GM18867 (cell line): ENCODE data around the gene RFX2.

Experiments
- ATAC-seq: cut with Tn5 transposase; IDR thresholded peaks from one replicate; pipeline ENCODE4 v1.9.1; 2021; ENCODE audit warnings: mild to moderate bottlenecking, moderate library complexity; ENCODE audit not compliant: unreplicated experiment

RFX2 gene

DNA sequence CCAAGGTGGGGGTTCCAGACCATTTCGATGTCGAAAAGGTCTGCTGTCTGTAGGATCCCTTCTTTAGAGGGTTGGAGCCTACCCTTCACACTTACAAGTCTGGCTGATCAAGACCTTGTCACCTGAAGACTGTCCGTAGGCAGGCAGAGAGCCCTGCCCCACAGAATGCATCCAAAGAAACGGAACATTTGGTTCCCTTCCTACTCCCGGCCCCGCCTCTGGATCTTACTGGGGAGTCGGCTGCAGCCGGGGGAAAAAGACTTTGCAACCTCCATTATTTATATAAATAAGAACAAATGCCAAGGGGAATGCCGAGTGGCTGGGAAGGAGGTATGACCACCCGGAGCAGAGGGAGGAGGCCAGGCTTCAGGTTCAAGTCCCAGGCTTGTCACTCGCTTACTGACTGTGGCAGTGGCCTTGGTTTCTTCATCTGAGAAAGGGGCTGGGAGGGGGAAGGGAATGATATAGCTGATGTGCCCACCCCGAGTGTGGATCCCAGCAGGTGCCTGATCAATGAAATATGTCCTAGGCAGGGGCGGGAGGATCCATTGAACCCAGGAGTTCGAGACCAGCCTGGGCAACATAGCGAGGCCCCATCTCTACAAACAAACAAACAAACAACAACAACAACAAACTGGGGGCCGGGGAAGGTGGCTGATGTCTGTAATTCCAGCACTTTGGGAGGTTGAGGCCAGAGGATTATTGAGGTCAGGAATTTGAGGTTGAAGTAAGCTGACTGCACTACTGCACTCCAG is 48.7 kb downstream of the RFX2 start:
- ATAC-seq: no peak

DNA sequence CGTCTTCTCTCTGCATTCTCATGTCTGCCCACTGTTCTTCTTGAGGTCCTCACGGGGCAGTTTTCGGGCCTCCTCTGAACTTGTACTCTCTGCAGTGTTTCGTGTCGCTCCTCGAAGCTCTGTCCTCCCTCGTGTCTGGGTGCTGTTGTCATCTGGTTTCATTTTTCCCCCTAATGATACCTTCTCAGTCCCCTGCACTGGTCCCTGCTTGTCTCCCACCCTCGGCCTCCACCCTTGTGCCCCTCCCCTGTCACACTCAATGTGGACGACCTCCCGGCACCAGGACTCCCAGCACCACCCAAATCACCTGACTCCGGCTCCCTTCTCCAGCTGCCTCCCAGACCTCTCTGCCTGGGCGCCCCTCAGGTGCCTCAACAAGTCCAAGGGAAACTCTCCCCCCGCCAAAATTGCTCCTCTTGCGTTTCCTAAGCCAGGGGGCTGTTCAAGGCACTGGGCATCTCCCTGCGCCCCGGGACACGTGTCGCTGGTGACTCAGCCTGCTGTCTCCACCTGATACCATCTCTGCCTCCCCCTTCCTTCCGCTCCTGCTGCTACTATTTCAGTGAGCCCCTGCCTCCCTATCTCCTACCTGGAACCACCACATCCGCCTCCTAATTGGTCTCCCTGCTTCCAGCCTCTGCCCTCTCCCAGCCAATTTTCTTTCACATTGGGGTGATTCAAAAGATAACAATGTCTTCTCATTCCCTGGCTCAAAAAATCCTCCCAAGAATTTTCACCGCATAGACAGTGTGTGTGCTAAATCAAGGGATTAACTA is 49.5 kb downstream of the RFX2 start:
- no peak for ATAC-seq

- no peak for ATAC-seq
These were observed 50.2 kb downstream of the RFX2 start for GRCh38 chr19:6059988-6060599.

GRCh38 chr19:6059396-6059947 is 50.8 kb downstream of the RFX2 start:
- no peak for ATAC-seq

DNA sequence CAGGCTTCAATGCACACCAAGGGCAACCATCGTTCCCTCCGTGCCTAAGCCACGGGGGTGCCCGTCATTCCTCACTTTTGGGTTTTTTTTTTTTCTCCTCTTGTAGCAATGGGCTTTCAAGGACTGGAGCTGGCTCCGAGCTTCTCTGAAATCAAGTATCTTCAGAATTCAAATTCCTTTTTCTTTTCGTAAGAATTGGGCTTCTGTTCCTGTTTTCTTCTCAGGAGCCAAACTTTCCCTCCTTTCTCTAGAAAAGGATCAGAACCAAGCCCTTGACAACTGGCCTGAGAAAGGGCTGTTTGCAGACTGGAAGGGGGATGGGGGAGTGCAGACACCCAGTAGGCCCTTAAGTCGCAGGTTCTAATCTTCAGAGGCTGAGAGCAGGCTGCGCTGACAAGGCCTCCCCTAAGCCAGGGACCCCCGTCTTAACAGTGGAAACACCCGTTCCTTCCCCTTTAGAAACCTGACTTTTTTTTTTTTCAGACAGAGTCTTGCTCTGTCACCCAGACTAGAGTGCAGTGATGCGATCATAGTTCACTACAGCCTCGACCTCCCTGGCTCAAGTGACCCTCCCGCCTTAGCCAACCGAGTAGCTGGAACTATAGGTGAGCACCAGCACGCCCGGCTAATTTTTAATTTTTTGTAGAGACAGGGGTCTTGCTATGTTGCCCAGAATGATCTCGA is 51.6 kb downstream of the RFX2 start:
- ATAC-seq: no peak

DNA sequence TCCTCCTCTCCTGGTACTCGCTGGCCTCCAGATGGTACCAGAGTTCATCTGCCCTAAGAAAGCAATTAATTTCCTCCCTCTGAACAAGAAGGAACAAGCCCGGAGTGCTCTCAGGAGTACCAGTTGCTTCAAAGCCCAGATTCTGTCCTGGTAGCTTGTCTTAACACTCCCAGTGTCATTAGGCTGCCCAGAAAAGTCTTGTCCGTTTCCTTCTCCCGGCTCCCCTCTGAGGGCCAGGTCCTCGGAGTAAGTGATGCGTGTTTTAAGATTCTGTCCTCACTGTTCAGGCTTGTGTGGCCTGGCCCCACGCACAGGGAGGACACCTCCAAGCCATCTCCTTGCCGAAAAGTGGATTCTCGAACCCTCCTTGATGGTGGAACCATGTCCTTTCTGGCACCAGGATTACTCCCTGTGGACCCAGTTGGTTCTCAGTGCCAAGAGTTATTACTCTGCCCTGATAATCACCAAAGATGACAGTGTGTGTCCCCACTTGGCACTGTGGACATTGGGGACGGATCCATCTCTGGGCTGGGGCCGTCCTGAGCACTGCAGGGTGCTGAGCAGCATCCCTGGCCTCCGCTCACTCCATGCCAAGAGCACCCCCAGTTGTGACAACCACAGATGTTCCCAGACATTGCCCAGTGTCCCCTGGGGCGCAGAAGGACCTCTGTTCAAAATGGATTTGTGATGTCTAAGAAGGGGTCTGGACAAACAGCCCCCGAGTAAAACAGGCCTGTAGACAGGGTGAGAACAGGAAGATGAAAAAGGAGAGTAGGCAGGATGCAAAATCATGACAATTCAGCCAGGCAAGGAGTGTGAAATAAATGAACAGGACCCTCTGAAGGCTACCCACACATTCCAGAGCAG is 52.4 kb downstream of the RFX2 start:
- ATAC-seq: no peak

GRCh38 chr19:6056801-6057650 is 53.3 kb downstream of the RFX2 start:
- no peak for ATAC-seq

DNA sequence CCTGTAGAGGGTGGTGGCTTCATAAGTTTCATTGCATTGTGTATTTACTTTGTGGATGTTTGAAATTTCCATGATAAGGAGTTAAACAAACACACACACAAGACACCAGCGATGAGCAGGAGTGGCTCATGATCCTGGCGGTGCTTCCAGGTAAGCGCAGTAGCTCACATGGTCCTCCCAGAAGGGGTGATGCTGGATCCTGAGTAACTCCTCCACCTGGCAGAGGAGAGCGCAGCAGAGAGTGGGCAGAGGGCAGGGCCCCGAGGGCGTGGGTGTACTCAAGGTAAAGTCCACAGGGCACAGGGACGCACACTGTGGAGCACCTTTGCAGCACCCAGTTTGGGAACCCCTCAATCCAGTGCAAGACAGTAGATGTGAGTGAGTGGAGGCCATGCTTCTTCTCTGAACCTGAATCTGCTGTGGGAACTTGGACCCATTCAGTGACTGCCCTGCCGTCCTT is 54.0 kb downstream of the RFX2 start:
- ATAC-seq: no peak

DNA sequence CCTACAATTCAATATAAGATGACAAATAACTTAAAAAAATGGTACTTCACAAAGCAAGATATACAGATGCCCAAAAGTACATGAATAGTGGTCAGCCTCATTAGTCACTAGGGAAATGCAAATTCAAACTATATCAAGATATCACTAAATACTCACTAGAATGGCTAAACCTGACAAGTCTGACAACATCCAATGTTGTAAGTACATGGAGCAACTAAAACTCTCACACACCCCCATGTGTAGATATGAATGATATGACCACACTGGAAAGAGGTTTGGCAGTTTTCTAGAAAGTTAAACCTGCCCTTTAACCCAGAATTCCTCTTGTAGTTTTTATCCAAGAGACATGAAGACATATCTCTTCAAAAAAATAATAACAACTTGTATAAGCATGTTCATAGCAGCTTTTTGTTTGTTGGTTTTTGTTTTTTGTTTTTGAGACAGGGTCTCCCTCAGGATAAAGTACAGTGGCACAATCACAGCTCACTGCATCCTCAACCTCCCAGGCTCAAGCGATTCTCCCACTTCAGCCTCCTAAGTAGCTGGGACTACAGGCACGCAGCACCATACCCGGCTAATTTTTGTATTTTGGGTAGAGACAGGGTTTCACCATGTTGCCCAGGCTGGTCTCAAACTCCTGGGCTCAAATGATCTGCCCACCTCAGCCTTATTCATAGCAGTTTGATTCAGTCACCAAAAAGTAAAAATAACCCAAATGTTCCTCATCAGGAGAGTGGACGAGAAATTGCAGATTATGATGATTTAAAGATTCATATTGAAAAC is 55.1 kb downstream of the RFX2 start:
- no peak for ATAC-seq

DNA sequence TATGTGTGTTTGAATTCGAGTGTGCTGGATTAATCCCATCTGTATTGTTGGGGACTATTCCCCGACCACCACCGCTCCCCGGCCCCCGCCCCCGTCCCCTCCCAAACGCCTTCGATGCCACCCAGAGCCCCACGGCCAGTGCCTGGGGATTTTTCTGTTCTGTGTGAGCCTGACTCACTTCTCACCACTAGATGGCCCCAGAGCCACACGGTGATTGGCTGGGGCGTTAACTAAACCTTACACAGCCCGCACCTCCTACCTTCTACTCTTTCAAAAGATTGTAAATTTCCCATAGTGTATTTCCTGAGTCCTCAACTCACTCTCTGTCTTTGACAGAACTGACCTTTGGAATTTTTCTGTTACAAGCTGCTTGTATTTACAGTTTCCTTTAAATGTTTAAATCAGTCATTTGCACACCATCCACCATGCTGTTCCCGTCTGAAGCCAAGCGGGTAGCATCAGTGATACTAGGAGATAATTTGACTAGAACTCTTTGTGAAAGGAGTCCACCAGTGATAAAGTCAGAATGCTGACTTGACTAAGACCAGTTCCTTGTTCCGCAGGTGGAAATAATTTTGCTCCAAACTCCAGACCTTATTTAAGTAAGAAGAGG is 61.4 kb downstream of the RFX2 start:
- no peak for ATAC-seq

DNA sequence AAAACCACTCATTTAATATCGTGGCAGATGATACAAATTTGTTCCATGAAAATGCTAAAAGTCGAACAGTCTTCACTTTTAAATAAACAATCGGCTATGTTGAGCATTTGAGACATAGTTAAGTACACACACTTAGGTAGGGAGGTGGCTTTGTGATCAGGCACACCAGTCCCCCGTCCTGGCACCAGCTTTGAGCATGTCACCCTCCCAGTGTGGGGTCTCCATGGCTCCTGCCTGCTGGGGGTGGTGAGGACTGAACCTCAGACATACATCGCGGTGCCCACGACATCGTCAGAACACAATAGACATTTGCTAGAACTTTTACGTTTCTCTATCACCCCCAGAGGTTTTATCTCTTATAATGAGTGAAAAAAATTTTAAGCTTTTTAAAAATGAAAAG is 62.0 kb downstream of the RFX2 start:
- no peak for ATAC-seq

DNA sequence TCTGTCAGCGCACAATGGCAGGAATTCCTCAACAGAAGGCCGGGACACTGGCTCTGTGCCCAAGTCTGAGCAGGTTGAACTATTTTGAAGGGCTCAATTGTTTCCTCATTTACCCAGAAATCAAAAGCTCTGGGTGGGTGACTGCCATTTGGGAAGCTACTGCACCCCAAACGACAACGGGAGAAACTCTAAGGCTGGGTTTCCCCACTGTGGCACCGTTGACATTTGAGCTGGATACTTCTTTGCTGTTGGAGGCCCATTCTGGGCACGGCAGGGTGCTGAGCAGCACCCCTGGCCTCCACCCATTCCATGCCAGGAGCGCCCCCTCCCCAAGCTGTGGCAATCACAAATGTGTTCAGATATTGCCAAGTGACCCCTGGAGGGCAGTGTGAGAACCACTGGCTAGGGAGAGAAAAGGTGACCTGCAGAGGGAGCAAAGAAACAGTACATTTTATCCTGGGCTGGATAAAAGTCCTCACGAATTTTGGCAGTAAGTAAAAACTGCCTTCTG is 62.5 kb downstream of the RFX2 start:
- no peak for ATAC-seq

DNA sequence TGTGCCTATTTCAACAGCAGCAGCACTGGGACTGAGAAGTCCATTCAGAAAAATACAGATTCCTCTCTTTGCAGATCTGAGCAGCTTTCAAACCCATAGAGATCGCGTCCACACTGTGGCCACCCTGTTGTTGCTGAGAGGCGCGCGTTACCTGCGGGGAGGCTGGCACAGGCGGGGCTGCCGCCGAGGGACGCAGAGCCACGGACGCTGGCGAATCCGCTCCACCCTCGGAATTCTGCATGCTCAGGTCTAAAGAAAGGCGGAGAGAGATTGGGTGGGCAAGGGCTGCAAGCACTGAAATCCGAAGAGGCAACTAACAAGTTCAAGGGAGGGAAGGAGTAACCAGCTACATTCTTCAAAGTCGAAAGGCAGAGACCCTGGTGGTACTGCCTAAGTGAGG is 63.0 kb downstream of the RFX2 start:
- ATAC-seq: no peak

DNA sequence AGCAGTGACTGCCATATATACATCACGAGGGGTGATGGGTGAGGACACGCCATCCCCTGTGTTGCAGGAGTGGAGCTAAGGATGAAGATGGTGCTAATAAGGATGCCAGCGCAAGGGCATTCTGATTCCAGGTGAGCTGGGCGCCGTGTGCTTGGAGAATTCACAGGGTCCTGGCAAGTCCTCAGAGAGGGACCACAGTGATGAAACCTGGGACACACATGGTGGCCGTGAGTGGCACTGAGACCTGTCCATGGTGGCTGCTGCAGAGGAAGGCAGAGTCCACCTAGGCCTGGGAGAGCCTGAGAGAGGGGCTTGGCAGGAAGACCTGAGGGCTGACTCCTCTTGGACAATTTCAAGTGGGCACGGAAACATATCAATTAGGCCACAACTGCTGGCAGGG is 65.2 kb downstream of the RFX2 start:
- ATAC-seq: no peak

GRCh38 chr19:6044056-6044805 is 66.1 kb downstream of the RFX2 start:
- ATAC-seq: no peak

DNA sequence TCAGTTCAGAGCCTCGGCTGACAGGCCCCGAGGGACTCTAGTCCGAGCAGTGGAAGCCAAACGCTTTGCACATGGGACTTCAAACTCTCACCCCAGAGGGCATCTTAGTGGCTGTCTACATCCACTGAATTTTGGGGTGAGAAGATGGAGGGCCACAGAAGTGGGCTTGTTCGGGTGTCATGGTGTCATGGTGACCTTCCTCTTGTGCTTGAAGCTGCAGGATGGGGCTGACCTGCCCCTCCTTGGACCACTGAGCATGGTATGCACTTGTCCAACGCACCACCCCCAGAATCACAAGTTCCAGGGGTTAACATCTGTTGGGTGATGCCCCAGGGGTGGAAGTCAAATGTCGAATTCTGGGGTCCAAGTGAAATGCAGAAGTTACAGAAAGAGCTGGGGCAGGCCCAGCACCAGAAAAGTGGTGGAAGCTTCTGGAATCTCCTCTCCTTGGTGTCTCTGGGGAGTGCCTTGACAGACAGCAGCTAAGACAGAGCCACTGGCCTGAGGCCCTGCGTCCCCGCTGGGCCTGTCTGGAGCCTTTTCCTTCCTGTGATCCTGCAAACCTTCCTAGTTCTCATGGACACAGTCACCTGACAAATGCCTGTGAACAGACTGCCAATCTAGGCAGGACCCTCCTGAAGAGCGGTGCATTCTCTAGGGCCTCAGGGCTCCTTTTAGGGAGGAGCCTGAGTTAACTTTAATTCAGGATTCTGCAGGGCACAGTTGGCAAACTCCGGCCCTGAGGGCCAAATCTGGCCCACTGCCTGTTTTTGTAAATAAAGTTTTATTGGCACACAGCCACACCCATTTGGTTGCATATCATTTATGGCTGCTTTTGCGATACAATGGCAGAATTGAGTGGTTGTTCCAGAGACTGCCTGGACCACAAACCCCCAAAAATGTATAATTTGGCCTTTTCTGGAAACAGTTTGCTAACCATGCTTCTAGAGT is 67.2 kb downstream of the RFX2 start:
- ATAC-seq: no peak
